AG04450 (cell line): ENCODE data around the gene JUNB. TPM values are rescaled to one million over a fixed set of nuclear protein-coding genes. Genes with fewer than 3 reads are reported as not detected.

Experiments used
- CTCF ChIA-PET: fragments of 300-600, 350-600 bp; formaldehyde crosslinking; extraction: SDS; loops from one replicate; lab custom pipeline; 2022; ENCODE audit warnings: antibody characterized with exemption, inconsistent platforms; lab: Charles Lee
- POLR2A ChIA-PET: fragments of 350-600 bp; formaldehyde crosslinking; extraction: SDS; loops from one replicate; lab custom pipeline; 2021; ENCODE audit warnings: antibody characterized with exemption, inconsistent platforms; lab: Yijun Ruan, JAX
- DNase-seq: peaks from one replicate; pipeline ENCODE4 v3.0.0-alpha.2; 2011; ENCODE audit warnings: low read depth, low spot score
- H3K27ac ChIP-seq: one replicate; pipeline ENCODE4 v1.5.1; 2012; ENCODE audit warnings: low read depth, low read length, control low read depth
- H3K27me3 ChIP-seq: one replicate; pipeline ENCODE4 v1.6.0; 2012; ENCODE audit warnings: low read length; ENCODE audit not compliant: control insufficient read depth, insufficient read depth
- H3K4me3 ChIP-seq: 2 replicates; pipeline ENCODE4 v1.5.1; 2011; ENCODE audit warnings: mild to moderate bottlenecking, low read depth, low read length, control low read depth
- H3K9me3 ChIP-seq: 2 replicates; pipeline ENCODE4 v1.5.1; 2012; ENCODE audit warnings: low read length; ENCODE audit not compliant: control insufficient read depth, insufficient read depth
- polyA plus RNA-seq: library from polyadenylated mRNA; depleted of rRNA; stranded (reverse); fragments of >200 nt; gene quantifications from 2 replicates; pipeline ENCODE4 v1.2.3, GENCODE V29; 2011
- TF ChIP-seq, protein P1 (sequence below): IDR thresholded peaks from 2 replicates; pipeline ENCODE4 v1.5.1; 2011; ENCODE audit warnings: low read depth, low read length, control low read depth, inconsistent platforms

JUNB gene
- polyA plus RNA-seq, 1 experiment = 24.1 TPM

DNA sequence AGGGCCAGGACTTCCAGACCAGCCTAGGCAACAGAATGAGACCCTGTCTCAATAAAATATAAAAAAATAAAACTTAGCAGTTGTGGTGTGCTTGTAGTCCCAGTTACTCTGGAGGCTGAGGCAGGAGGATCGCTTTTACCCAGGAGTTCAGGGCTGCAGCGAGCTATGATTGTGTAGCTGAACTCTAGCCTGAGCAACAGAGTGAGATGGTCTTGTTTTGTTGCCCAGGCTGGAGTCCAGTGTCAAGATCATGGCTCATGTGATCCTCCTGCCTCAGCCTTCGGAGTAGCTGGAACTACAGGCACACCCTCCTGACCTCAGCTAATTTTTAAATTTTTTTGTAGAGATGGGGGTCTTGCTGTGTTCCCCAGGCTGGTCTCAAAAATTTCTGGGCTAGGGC lies 4.3 kb upstream of the JUNB start:
- no peak for DNase-seq
- Histone ChIP-seq H3K27me3 (no peaks in the 10 kb centered on the region), H3K27ac (no peak overlapping the region), H3K9me3 (peaks cover 3% of the 10 kb centered on the region; the same call in 1 of the 2 replicates), H3K4me3 (no peak overlapping the region)
- ChIA-PET CTCF (no interaction called here), POLR2A (interaction anchor here (0.6 kb wide), 1 partner anchor 11 kb away, joined by 7 read pairs; no protein-coding TSS in a partner anchor)
- TF ChIP-seq, protein P1, sequence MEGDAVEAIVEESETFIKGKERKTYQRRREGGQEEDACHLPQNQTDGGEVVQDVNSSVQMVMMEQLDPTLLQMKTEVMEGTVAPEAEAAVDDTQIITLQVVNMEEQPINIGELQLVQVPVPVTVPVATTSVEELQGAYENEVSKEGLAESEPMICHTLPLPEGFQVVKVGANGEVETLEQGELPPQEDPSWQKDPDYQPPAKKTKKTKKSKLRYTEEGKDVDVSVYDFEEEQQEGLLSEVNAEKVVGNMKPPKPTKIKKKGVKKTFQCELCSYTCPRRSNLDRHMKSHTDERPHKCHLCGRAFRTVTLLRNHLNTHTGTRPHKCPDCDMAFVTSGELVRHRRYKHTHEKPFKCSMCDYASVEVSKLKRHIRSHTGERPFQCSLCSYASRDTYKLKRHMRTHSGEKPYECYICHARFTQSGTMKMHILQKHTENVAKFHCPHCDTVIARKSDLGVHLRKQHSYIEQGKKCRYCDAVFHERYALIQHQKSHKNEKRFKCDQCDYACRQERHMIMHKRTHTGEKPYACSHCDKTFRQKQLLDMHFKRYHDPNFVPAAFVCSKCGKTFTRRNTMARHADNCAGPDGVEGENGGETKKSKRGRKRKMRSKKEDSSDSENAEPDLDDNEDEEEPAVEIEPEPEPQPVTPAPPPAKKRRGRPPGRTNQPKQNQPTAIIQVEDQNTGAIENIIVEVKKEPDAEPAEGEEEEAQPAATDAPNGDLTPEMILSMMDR = no peak

DNA sequence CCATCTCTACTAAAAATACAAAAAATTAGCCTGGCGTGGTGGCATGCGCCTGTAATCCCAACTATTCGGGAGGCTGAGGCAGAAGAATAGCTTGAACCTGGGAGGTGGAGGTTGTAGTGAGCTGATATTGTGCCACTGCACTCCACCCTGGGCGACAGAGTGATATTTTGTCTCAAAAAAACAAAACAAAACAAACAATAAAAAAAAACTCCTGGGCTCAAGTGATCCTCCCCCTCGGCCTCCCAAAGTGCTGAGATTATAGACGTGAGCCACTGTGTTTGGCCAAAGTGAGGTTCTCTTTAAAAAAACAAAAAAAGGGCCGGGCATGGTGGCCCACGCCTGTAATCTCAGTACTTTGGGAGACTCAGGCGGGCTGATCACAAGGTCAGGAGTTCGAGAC lies 3.8 kb upstream of the JUNB start:
- Histone ChIP-seq H3K4me3 (no peak overlapping the region), H3K27ac (no peak overlapping the region)

DNA sequence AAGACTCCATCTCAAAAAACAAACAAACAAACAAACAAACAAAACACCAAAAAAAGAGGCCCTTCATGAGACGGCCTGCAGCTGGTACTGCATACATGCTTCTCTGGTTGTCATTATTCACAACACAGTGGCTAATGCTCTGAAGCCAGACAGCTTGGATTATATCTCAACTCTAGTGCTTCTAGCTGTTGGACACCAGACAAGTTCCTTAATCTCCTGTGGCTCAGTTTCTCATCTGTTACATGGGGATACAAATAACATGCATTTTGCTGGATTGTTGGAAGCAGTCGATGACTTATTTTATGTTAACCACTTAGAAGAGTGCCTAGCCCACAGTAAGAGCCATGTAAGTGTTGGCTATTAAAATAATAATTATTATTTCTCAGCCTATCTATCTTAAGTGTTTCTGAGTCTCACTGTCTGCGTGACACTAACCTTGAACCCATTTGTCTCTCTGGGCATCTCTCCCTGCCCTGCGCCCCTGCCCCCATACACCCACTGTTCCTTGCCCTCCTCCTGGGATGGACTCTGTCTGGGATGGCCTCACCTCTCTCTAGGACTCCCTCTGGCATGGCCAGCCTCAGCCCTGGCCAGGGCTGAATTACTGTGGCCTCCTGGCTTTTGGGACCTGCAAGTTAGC lies 3.1 kb upstream of the JUNB start:
- DNase-seq = no peak
- peak overlapping the region; percentile 46 for H3K4me3 ChIP-seq
- peaks cover 10% of the 10 kb centered on the region; the same call in 1 of the 2 replicates for H3K9me3 ChIP-seq
- H3K27ac ChIP-seq = peak overlapping the region; percentile 88
- ChIA-PET POLR2A (interaction anchor here (0.5 to 1.9 kb wide), 3 partner anchors 10 to 145 kb away, joined by 4 to 16 read pairs (median 7); partner anchors contain the start of gene FARSA), CTCF (interaction anchor here (0.6 to 2.3 kb wide), 6 partner anchors 8 to 1077 kb away, joined by 3 to 12 read pairs (median 6); no protein-coding TSS in a partner anchor)
- no peaks in the 10 kb centered on the region for H3K27me3 ChIP-seq
- TF ChIP-seq, protein P1 = no peak

More for the DNA sequence above, 3.8 kb upstream of the JUNB start:
- H3K27me3 ChIP-seq = no peaks in the 10 kb centered on the region
- ChIA-PET CTCF (interaction anchor here (1.0 to 2.3 kb wide), 2 partner anchors 9 to 60 kb away, joined by 3 to 12 read pairs; no protein-coding TSS in a partner anchor), POLR2A (interaction anchor here (0.5 kb wide), 1 partner anchor 59 kb away, joined by 7 read pairs; no protein-coding TSS in a partner anchor)
- DNase-seq = no peak
- TF ChIP-seq, protein P1 = no peak
- peaks cover 4% of the 10 kb centered on the region; the same call in 1 of the 2 replicates for H3K9me3 ChIP-seq

DNA sequence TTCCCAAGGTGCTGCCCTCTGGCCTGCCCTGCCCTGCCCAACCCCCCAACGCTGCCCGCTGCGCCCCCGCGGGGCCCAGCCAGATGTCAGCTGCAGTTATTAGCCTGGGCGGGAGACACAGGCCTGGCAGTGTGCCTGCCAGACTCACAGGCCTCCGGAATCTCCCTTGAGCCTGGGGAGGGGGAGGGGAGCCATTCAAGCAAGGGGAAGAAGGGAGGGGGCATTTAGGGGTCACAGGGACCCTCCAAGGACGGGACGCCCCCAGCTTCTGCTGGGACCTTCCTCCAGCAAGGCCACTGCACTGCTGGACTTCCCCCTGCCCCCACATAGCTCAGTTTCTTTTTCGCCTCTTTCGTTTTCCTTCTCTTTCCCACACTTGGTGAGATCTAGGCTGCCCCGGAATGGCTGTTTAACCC lies 2.6 kb upstream of the JUNB start:
- TF ChIP-seq, protein P1 = no peak
- DNase-seq = no peak
- ChIA-PET CTCF (interaction anchor here (0.6 to 2.3 kb wide), 7 partner anchors 7 to 1077 kb away, joined by 3 to 12 read pairs (median 5); no protein-coding TSS in a partner anchor), POLR2A (interaction anchor here (0.6 to 1.9 kb wide), 4 partner anchors 11 to 145 kb away, joined by 3 to 16 read pairs (median 4); partner anchors contain the start of gene FARSA)
- Histone ChIP-seq H3K9me3 (peaks cover 10% of the 10 kb centered on the region; the same call in 1 of the 2 replicates), H3K27ac (peak overlapping the region; percentile 88), H3K4me3 (peak overlapping the region; percentile 46), H3K27me3 (no peaks in the 10 kb centered on the region)
